ENCODE data around the gene PLEKHA5.
"Not testable (repeated sequence)": the region's sequence is repeated elsewhere in the genome, so short reads cannot be mapped to it uniquely, and the experiment has no call there.

The PLEKHA5 gene

GRCh38 chr12:19129486-19130223 is at the start of gene PLEKHA5:
Gene PLEKHA5 (plus strand): TSS chr12:19129733. CDS start chr12:19129800, 67 bp downstream.
- peak; percentile 74 for DNase-seq

- DNase-seq = no peak
Measured at GRCh38 chr12:19080918-19081317, 48.6 kb upstream of the PLEKHA5 start.

GRCh38 chr12:19082365-19082911 is 47.1 kb upstream of the PLEKHA5 start:
- no peak for DNase-seq

GRCh38 chr12:19084547-19084946 is 45.0 kb upstream of the PLEKHA5 start:
- DNase-seq = no peak

GRCh38 chr12:19085090-19085489 is 44.4 kb upstream of the PLEKHA5 start:
- no peak for DNase-seq

GRCh38 chr12:19088606-19089005 is 40.9 kb upstream of the PLEKHA5 start:
- DNase-seq = no peak

- not testable (repeated sequence) for DNase-seq
Measured at GRCh38 chr12:19092482-19092881, 37.1 kb upstream of the PLEKHA5 start.

GRCh38 chr12:19093218-19093617 is 36.3 kb upstream of the PLEKHA5 start:
- no peak for DNase-seq

GRCh38 chr12:19095331-19095730 is 34.2 kb upstream of the PLEKHA5 start:
- DNase-seq = no peak

GRCh38 chr12:19095756-19096480 is 33.6 kb upstream of the PLEKHA5 start:
- DNase-seq = no peak

- no peak for DNase-seq
Measured at GRCh38 chr12:19105463-19105862, 24.1 kb upstream of the PLEKHA5 start.

GRCh38 chr12:19107750-19108149 is 21.8 kb upstream of the PLEKHA5 start:
- no peak for DNase-seq

GRCh38 chr12:19110221-19110940 is 19.2 kb upstream of the PLEKHA5 start:
- DNase-seq = peak; percentile 12

GRCh38 chr12:19113464-19113863 is 16.1 kb upstream of the PLEKHA5 start:
- no peak for DNase-seq

- DNase-seq = no peak
Measured at GRCh38 chr12:19115285-19115684, 14.2 kb upstream of the PLEKHA5 start.

GRCh38 chr12:19119440-19119839 is 10.1 kb upstream of the PLEKHA5 start:
- DNase-seq = no peak

- no peak for DNase-seq
Measured at GRCh38 chr12:19120795-19121194, 8.7 kb upstream of the PLEKHA5 start.

- peak; percentile 12 for DNase-seq
Measured at GRCh38 chr12:19121449-19122018, 8.0 kb upstream of the PLEKHA5 start.

- peak; percentile 27 for DNase-seq
Measured at GRCh38 chr12:19125325-19125724, 4.2 kb upstream of the PLEKHA5 start.

GRCh38 chr12:19127270-19127669 is 2.3 kb upstream of the PLEKHA5 start:
- no peak for DNase-seq

GRCh38 chr12:19128485-19128884 is 1.0 kb upstream of the PLEKHA5 start:
- DNase-seq = no peak

- no peak for DNase-seq
Measured at GRCh38 chr12:19129122-19129485, 429 bp upstream of the PLEKHA5 start.

All from fibroblast of upper back skin (primary cell).